Panc1 (cell line): ENCODE results near the gene FBXO36. TPM values are rescaled to one million over a fixed set of nuclear protein-coding genes. Genes with fewer than 3 reads are reported as not detected.

Experiments
- ATAC-seq: fragments of 200-7000 bp; cut with Tn5 transposase; 2 replicates; pipeline ENCODE4 v1.9.1; 2020; ENCODE audit warnings: mild to moderate bottlenecking, moderate library complexity
- BruUV-seq: library from RNA; stranded (reverse); fragments of 400-500 nt; replicated peaks from 2 replicates; lab custom pipeline; 2021; lab: Mats Ljungman, UMichigan
- CTCF ChIA-PET: fragments of 300-600 bp; sonication (Branson Sonifier 250); formaldehyde crosslinking; loops from one replicate; lab custom pipeline; 2022; ENCODE audit warnings: antibody characterized with exemption; lab: Charles Lee
- POLR2A ChIA-PET: fragments of 300-600 bp; sonication (Branson Sonifier 250); formaldehyde crosslinking; loops from one replicate; lab custom pipeline; 2022; ENCODE audit warnings: antibody characterized with exemption; lab: Charles Lee
- DNase-seq: peaks from one replicate; pipeline ENCODE4 v3.0.0-alpha.2; 2010; ENCODE audit warnings: low read depth, low spot score
- H3K27ac ChIP-seq: 2 replicates; pipeline ENCODE4 v1.5.1; 2011; ENCODE audit warnings: mild to moderate bottlenecking, low read length, inconsistent platforms
- H3K27me3 ChIP-seq: fragments of 200-500 bp; sonication (Bioruptor generic); 2 replicates; pipeline ENCODE4 v1.6.0; 2014; ENCODE audit warnings: low read length, inconsistent platforms; ENCODE audit not compliant: control insufficient read depth, insufficient read depth
- H3K36me3 ChIP-seq: fragments of 200-500 bp; sonication (Bioruptor generic); 2 replicates; pipeline ENCODE4 v1.5.1; 2014; ENCODE audit warnings: inconsistent platforms, mild to moderate bottlenecking, low read length, moderate library complexity; ENCODE audit not compliant: control insufficient read depth, insufficient read depth
- H3K4me1 ChIP-seq: 2 replicates; pipeline ENCODE4 v1.5.1; 2011; ENCODE audit warnings: inconsistent platforms, mild to moderate bottlenecking, low read length, moderate library complexity; ENCODE audit not compliant: control insufficient read depth, insufficient read depth
- H3K4me3 ChIP-seq, 2 experiments: 2 replicates each; pipeline ENCODE4 v1.5.1; 2011 to 2012; ENCODE audit warnings: low read depth in 2 of 2, low read length in 2 of 2, mild to moderate bottlenecking in 2 of 2, inconsistent platforms in 1 of 2, moderate library complexity in 1 of 2
- H3K9me3 ChIP-seq: fragments of 200-500 bp; sonication (Bioruptor generic); 2 replicates; pipeline ENCODE4 v1.5.1; 2014; ENCODE audit warnings: low read depth, mild to moderate bottlenecking, inconsistent platforms, low read length, moderate library complexity; ENCODE audit not compliant: control insufficient read depth, insufficient read depth
- POLR2AphosphoS5 ChIP-seq: IDR thresholded peaks from 2 replicates; pipeline ENCODE4 v1.6.1; 2012; ENCODE audit warnings: mild to moderate bottlenecking, low read depth, low read length, moderate library complexity
- SIN3A ChIP-seq: IDR thresholded peaks from 2 replicates; pipeline ENCODE4 v1.6.1; 2012; ENCODE audit warnings: low read depth, mild to moderate bottlenecking, low read length, moderate library complexity, borderline replicate concordance; ENCODE audit not compliant: insufficient read depth
- TCF7L2 ChIP-seq: IDR thresholded peaks from 2 replicates; pipeline ENCODE4 v1.6.1; 2011; ENCODE audit warnings: mild to moderate bottlenecking, low read depth, low read length, inconsistent platforms
- in situ Hi-C: cut with HindIII; loops from 2 replicates; pipeline ENCODE4 v1.10.0; 2016; ENCODE audit warnings: low sequenced_read_pairs, low pct_unique_long_range_greater_than_20kb
- intact Hi-C: fragments of 100-400 bp; cut with micrococcal nuclease; formaldehyde crosslinking; loops from one replicate; pipeline ENCODE4 v1.10.0; 2022; ENCODE audit not compliant: unreplicated experiment
- total RNA-seq: library from RNA; stranded (reverse); gene quantifications from one replicate; pipeline ENCODE4 v1.2.1, GENCODE V29; 2021; ENCODE audit not compliant: unreplicated experiment
- TF ChIP-seq, protein P1 (sequence below), 2 experiments: IDR thresholded peaks; 2 replicates each; pipeline ENCODE4 v1.6.1; 2011 to 2012; ENCODE audit warnings: low read depth in 2 of 2, control low read depth in 1 of 2, low read length in 1 of 2, mild to moderate bottlenecking in 1 of 2, moderate library complexity in 1 of 2; ENCODE audit not compliant: insufficient read depth in 1 of 2
- TF ChIP-seq, protein P2 (sequence below): fragments of 450-650 bp; IDR thresholded peaks from 2 replicates; pipeline ENCODE4 v1.5.1; 2017; ENCODE audit warnings: mild to moderate bottlenecking

Gene FBXO36
- total RNA-seq, 1 experiment from 2014 or later, result 3.9 TPM

DNA sequence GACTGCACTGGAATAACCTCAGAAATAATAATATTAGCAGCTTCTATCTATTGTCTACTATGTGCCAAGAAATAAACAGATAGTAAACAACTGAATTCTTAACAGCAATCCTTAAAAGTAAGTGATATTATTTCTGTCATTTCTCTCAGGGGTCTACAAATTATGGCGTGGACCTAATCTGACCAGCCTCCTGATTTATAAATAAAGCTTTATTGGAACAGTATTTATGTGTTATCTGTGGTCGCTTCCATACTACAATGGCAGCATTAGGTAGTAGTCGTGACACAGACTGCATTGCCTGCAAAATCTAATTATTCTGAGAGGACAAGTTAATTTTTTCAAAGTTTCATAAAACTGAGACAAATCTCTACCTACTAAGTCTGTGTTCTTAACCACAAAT, 97.4 kb downstream of the FBXO36 start:
- Histone ChIP-seq H3K4me3 (no peak overlapping the region), H3K27ac (no peak overlapping the region), H3K4me1 (no peaks in the 10 kb centered on the region), H3K27me3 (no peaks in the 10 kb centered on the region), H3K9me3 (no peaks in the 10 kb centered on the region), H3K36me3 (no peaks in the 10 kb centered on the region)
- CTCF ChIA-PET, result no interaction called here
- POLR2A ChIA-PET, result no interaction called here
- ATAC-seq (no peak), DNase-seq (no peak)
- in situ Hi-C loops, result no loop called here
- TF ChIP-seq POLR2AphosphoS5 (no peak), TCF7L2 (no peak), SIN3A (no peak)
- TF ChIP-seq, protein P1, sequence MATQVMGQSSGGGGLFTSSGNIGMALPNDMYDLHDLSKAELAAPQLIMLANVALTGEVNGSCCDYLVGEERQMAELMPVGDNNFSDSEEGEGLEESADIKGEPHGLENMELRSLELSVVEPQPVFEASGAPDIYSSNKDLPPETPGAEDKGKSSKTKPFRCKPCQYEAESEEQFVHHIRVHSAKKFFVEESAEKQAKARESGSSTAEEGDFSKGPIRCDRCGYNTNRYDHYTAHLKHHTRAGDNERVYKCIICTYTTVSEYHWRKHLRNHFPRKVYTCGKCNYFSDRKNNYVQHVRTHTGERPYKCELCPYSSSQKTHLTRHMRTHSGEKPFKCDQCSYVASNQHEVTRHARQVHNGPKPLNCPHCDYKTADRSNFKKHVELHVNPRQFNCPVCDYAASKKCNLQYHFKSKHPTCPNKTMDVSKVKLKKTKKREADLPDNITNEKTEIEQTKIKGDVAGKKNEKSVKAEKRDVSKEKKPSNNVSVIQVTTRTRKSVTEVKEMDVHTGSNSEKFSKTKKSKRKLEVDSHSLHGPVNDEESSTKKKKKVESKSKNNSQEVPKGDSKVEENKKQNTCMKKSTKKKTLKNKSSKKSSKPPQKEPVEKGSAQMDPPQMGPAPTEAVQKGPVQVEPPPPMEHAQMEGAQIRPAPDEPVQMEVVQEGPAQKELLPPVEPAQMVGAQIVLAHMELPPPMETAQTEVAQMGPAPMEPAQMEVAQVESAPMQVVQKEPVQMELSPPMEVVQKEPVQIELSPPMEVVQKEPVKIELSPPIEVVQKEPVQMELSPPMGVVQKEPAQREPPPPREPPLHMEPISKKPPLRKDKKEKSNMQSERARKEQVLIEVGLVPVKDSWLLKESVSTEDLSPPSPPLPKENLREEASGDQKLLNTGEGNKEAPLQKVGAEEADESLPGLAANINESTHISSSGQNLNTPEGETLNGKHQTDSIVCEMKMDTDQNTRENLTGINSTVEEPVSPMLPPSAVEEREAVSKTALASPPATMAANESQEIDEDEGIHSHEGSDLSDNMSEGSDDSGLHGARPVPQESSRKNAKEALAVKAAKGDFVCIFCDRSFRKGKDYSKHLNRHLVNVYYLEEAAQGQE (IDR thresholded peaks at IDR 0.05; ENCODE audit: insufficient read depth in 1 of 2, low read depth in 2 of 2, low read length in 1 of 2), result no peak
- no TSS peak for BruUV-seq
- intact Hi-C loops, result no loop called here

DNA sequence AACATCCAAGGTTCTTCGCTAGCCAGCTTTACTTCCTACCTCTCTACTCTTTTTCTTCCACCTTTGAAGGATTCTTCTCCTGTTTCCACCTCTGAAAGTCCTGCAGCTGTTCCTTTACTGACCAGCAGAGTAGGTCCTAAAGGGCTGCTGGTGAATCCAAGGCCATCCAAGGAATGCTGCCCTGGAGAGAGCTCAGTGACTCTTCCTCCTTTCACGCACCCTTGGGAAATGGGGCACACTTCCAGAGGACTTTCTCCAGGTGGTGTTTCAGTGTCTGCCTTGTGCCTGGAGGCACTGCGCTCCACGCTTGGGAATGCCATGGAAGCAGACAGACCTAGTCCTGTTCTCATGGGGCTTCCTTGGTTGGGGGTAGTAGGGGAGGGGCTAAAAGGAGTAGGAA, 101.0 kb downstream of the FBXO36 start:
- no peak for DNase-seq
- Histone ChIP-seq H3K9me3 (no peaks in the 10 kb centered on the region), H3K27ac (no peak overlapping the region), H3K27me3 (no peaks in the 10 kb centered on the region), H3K4me3 (no peak overlapping the region), H3K4me1 (no peaks in the 10 kb centered on the region), H3K36me3 (no peaks in the 10 kb centered on the region)
- no TSS peak for BruUV-seq
- intact Hi-C loops (no loop called here), in situ Hi-C loops (no loop called here)
- CTCF ChIA-PET, result interaction anchor here (0.6 to 0.9 kb wide), 2 partner anchors 21 to 137 kb away, joined by 3 to 10 read pairs; no protein-coding TSS in a partner anchor
- peak; percentile 34; the same call in 1 of the 2 replicates for ATAC-seq
- POLR2A ChIA-PET, result no interaction called here
- TF ChIP-seq TCF7L2 (no peak), SIN3A (no peak), POLR2AphosphoS5 (no peak)
- TF ChIP-seq, protein P1 (IDR thresholded peaks at IDR 0.05; ENCODE audit: insufficient read depth in 1 of 2, low read depth in 2 of 2, low read length in 1 of 2), result no peak
- TF ChIP-seq, protein P2, sequence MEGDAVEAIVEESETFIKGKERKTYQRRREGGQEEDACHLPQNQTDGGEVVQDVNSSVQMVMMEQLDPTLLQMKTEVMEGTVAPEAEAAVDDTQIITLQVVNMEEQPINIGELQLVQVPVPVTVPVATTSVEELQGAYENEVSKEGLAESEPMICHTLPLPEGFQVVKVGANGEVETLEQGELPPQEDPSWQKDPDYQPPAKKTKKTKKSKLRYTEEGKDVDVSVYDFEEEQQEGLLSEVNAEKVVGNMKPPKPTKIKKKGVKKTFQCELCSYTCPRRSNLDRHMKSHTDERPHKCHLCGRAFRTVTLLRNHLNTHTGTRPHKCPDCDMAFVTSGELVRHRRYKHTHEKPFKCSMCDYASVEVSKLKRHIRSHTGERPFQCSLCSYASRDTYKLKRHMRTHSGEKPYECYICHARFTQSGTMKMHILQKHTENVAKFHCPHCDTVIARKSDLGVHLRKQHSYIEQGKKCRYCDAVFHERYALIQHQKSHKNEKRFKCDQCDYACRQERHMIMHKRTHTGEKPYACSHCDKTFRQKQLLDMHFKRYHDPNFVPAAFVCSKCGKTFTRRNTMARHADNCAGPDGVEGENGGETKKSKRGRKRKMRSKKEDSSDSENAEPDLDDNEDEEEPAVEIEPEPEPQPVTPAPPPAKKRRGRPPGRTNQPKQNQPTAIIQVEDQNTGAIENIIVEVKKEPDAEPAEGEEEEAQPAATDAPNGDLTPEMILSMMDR, result no peak
